GM13976 (cell line): ENCODE results near the gene SEMA3G.
A peak's percentile ranks its signal among the peaks of the same experiment; 100 is the strongest.

ENCODE experiments used
- DNase-seq: peaks from one replicate; pipeline ENCODE4 v3.0.0; 2012; ENCODE audit warnings: low spot score
- CTCF ChIP-seq: IDR thresholded peaks from 2 replicates; pipeline ENCODE4 v1.5.1; 2012; ENCODE audit warnings: borderline replicate concordance, mild to moderate bottlenecking; ENCODE audit not compliant: insufficient read depth; ENCODE audit errors: extremely low read depth, missing control alignments, control extremely low read depth
- in situ Hi-C: fragments of 300-500 bp; cut with MboI; formaldehyde crosslinking; loops from one replicate; pipeline ENCODE4 v1.12.0; 2022; ENCODE audit warnings: low sequenced_read_pairs, mixed read lengths, inconsistent platforms; ENCODE audit not compliant: unreplicated experiment

The SEMA3G gene

GRCh38 chr3:52483577-52484381 is 38.9 kb upstream of the SEMA3G start:
- DNase-seq: no peak
- TF ChIP-seq CTCF: no peak
- in situ Hi-C loops: no loop called here

- DNase-seq: no peak
- no peak for TF ChIP-seq CTCF
- in situ Hi-C loops: no loop called here
Observed at GRCh38 chr3:52483081-52483480, 38.2 kb upstream of the SEMA3G start.

GRCh38 chr3:52481819-52482521 is 37.1 kb upstream of the SEMA3G start:
- in situ Hi-C loops: no loop called here
- no peak for DNase-seq
- peak; percentile 37 for TF ChIP-seq CTCF

GRCh38 chr3:52480768-52481715 is 36.1 kb upstream of the SEMA3G start:
- no peak for TF ChIP-seq CTCF
- in situ Hi-C loops: no loop called here
- DNase-seq: no peak

- in situ Hi-C loops: no loop called here
Observed at GRCh38 chr3:52479877-52480575, 35.1 kb upstream of the SEMA3G start.

More at GRCh38 chr3:52479877-52480575, 35.1 kb upstream of the SEMA3G start:
- no peak for TF ChIP-seq CTCF
- no peak for DNase-seq
